RWPE1 (cell line): ENCODE results near the gene LRRC2.

Experiments
- CTCF ChIA-PET: fragments of 350-600 bp; sonication (Branson Sonifier 250); formaldehyde crosslinking; extraction: SDS; loops from one replicate; lab custom pipeline; 2021; lab: Yijun Ruan, JAX
- POLR2A ChIA-PET: fragments of 400-600 bp; formaldehyde crosslinking; extraction: SDS; loops from one replicate; lab custom pipeline; 2020; ENCODE audit warnings: antibody characterized with exemption; ENCODE audit not compliant: low non-redundant PET; lab: Yijun Ruan, JAX
- DNase-seq: peaks from one replicate; pipeline ENCODE4 v3.0.0; 2012; ENCODE audit warnings: low spot score
- H3K27ac ChIP-seq: fragments of 450-650 bp; 2 replicates; pipeline ENCODE4 v1.5.1; 2017
- TF ChIP-seq, protein P1 (sequence below): fragments of 450-650 bp; conservative IDR thresholded peaks from 2 replicates; pipeline ENCODE4 v1.5.1; 2017; ENCODE audit warnings: low read depth, mild to moderate bottlenecking

Gene LRRC2

GRCh38 chr3:46609944-46610722 lies 44.0 kb upstream of the LRRC2 start:
- ChIA-PET CTCF (interaction anchor here (0.7 kb wide), 1 partner anchor 52 kb away, joined by 3 read pairs; no protein-coding TSS in a partner anchor), POLR2A (no interaction called here)
- TF ChIP-seq, protein P1, sequence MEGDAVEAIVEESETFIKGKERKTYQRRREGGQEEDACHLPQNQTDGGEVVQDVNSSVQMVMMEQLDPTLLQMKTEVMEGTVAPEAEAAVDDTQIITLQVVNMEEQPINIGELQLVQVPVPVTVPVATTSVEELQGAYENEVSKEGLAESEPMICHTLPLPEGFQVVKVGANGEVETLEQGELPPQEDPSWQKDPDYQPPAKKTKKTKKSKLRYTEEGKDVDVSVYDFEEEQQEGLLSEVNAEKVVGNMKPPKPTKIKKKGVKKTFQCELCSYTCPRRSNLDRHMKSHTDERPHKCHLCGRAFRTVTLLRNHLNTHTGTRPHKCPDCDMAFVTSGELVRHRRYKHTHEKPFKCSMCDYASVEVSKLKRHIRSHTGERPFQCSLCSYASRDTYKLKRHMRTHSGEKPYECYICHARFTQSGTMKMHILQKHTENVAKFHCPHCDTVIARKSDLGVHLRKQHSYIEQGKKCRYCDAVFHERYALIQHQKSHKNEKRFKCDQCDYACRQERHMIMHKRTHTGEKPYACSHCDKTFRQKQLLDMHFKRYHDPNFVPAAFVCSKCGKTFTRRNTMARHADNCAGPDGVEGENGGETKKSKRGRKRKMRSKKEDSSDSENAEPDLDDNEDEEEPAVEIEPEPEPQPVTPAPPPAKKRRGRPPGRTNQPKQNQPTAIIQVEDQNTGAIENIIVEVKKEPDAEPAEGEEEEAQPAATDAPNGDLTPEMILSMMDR: no peak
- no peak for DNase-seq
- no peak overlapping the region for H3K27ac ChIP-seq

- no peak overlapping the region for H3K27ac ChIP-seq
- CTCF ChIA-PET: interaction anchor here (0.6 kb wide), 1 partner anchor 9 kb away, joined by 4 read pairs; no protein-coding TSS in a partner anchor
- no peak for DNase-seq
- POLR2A ChIA-PET: no interaction called here
- TF ChIP-seq, protein P1: no peak
Observed at GRCh38 chr3:46609212-46609721, 43.2 kb upstream of the LRRC2 start.

DNA sequence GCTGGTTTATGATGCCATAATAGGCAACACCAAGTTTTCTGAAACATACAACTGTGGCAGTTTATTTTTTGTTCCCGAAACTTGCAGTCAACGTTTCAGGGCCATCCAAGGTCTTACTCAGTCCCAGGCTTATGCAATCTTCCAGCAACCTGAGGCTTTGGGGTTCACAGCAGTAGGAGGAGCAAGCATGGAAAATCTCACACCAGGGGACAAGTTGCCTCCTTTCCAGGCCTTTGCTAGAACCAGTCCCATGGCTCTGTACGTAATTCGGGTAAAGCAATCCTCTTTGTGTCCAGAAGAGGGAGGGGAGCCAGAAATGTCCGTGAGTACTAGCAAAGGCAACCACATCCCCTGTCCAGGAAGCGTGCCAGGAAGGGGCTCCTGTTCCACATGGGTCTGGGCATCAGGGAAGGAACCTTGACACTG lies 41.5 kb upstream of the LRRC2 start:
- DNase-seq: no peak
- ChIA-PET CTCF (interaction anchor here (0.7 kb wide), 1 partner anchor 740 kb away, joined by 3 read pairs; no protein-coding TSS in a partner anchor), POLR2A (no interaction called here)
- TF ChIP-seq, protein P1: no peak
- no peak overlapping the region for H3K27ac ChIP-seq

DNA sequence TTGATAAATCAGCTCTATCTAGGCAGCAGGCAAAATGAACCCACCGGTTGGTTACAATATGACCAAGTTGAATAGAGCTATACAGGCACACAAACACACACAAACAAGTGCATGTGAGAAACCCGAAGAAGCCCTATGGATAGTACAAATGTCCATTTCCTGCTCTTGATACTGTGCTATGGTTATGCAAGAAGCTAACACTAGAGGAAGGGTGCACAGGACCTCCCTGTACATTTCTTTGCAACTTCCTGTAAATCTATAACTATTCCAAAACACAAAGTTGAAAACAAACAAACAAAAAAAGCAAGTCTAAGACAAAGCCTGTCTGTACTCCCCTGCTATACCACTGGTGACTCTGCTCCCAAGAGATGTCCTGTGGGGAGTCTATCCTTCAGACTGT lies 38.0 kb upstream of the LRRC2 start:
- H3K27ac ChIP-seq: no peak overlapping the region
- TF ChIP-seq, protein P1: no peak
- no peak for DNase-seq
- CTCF ChIA-PET: no interaction called here
- POLR2A ChIA-PET: no interaction called here

DNA sequence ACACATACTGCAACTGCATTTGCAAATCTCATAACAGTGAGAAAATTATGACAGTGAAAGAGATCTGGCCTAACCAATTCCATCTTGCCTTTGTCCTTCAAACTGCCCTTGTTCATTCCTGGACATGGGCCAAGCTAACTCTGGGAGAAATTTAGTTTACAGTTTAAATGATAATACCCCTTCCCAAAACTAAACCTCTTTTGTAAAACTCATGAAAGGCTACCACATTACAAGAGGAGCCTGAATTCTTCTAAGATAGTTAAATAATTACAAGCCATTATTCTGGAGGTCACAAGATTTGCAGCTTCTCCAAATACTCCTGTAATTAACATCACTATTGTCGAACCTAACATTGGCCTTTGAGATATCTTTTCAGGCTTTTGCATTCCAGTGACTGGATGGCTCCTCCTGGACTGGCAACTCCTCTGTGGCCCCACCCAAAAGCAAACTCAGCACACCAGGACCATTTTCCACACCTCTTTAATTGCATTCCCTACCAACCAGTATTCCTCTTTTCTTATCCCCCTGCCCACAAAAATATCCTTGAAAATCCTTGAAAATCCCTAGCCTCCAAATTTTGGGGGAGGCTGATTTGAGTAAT lies 37.4 kb upstream of the LRRC2 start:
- TF ChIP-seq, protein P1: no peak
- CTCF ChIA-PET: interaction anchor here (0.6 kb wide), 1 partner anchor 74 kb away, joined by 4 read pairs; no protein-coding TSS in a partner anchor

GRCh38 chr3:46599590-46599989 lies 33.5 kb upstream of the LRRC2 start:
- CTCF ChIA-PET: no interaction called here
- no peak for DNase-seq
- TF ChIP-seq, protein P1: no peak
- POLR2A ChIA-PET: no interaction called here
- no peak overlapping the region for H3K27ac ChIP-seq

More for the DNA sequence above, 37.4 kb upstream of the LRRC2 start:
- DNase-seq: no peak
- POLR2A ChIA-PET: no interaction called here
- H3K27ac ChIP-seq: no peak overlapping the region
